Astrocyte of the spinal cord (primary cell): Measurements from ENCODE around the gene POLR3E.
"Not testable (repeated sequence)": the region's sequence is repeated elsewhere in the genome, so short reads cannot be mapped to it uniquely, and the experiment has no call there.

ENCODE experiments used
- DNase-seq: peaks from one replicate; pipeline ENCODE4 v3.0.0; 2011; ENCODE audit warnings: low read depth, low spot score
- H3K4me3 ChIP-seq: 2 replicates; pipeline ENCODE4 v1.5.1; 2011; ENCODE audit warnings: low read depth, mild to moderate bottlenecking, low read length, moderate library complexity
- in situ Hi-C: cut with HindIII; loops from 2 replicates; pipeline ENCODE4 v1.10.0; 2017; ENCODE audit warnings: low sequenced_read_pairs
- TF ChIP-seq, protein P1 (sequence below): IDR thresholded peaks from 2 replicates; pipeline ENCODE4 v1.5.1; 2012; ENCODE audit warnings: low read depth, mild to moderate bottlenecking, low read length, inconsistent platforms

POLR3E gene

DNA sequence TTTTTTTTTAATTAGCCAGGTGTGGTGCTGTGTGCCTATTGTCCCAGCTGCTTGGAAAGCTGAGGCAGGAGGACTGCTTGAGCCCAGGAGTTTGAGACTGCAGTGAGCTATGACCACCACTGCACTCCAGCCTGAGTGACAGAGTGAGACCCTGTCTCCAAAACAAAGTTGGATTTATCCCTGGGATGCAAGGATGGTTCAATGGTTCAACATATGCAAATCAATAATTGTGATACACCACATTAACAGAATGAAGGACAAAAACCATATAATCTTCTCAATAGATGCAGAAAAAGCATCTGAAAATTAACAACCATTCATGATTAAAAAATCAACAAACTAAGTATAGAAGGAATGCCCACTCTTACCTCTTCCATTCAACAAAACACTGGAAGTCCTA, 43.7 kb downstream of the POLR3E start:
- DNase-seq, result no peak
- no peak overlapping the region for H3K4me3 ChIP-seq
- TF ChIP-seq, protein P1, sequence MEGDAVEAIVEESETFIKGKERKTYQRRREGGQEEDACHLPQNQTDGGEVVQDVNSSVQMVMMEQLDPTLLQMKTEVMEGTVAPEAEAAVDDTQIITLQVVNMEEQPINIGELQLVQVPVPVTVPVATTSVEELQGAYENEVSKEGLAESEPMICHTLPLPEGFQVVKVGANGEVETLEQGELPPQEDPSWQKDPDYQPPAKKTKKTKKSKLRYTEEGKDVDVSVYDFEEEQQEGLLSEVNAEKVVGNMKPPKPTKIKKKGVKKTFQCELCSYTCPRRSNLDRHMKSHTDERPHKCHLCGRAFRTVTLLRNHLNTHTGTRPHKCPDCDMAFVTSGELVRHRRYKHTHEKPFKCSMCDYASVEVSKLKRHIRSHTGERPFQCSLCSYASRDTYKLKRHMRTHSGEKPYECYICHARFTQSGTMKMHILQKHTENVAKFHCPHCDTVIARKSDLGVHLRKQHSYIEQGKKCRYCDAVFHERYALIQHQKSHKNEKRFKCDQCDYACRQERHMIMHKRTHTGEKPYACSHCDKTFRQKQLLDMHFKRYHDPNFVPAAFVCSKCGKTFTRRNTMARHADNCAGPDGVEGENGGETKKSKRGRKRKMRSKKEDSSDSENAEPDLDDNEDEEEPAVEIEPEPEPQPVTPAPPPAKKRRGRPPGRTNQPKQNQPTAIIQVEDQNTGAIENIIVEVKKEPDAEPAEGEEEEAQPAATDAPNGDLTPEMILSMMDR, result no peak
- in situ Hi-C loops, result no loop called here

DNA sequence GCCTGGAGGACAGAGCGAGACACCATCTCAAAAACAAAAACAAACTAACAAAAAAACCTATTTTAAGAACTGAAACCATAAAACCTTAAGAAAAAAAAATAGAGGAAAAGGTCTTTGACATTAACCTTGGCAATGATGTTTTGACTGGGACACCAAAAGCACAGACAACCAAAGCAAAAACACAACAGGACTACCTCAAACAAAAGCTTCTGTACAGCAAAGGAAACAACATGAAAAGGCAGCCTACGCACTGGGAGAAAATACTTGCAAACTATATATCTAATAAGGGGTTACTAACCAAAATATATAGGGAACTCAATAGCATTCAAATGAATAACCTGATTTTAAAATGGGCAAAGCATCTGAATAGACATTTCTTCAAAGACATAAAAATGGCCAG, 44.9 kb downstream of the POLR3E start:
- in situ Hi-C loops, result no loop called here
- TF ChIP-seq, protein P1, result no peak
- H3K4me3 ChIP-seq, result no peak overlapping the region
- DNase-seq, result no peak

DNA sequence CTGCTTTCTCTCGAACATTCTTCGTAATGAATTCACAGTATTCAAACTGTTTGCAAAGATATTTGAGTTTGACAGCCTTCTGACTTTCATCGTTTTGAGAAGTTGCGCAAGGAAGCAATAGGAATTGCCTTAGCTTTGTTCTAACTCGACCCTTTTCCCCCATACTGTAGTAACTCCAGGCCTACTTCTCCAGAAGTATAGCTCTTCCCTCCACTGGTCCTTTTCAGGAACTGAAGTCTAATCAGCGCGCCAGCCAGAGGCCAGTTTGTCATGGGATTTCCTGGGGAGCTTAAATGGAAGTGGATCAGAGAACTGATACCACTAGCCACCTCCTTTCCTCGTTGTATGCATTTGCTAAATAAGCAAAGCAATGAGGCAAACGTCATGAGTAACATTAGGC, 49.3 kb downstream of the POLR3E start:
- TF ChIP-seq, protein P1, result no peak
- no peak for DNase-seq
- no peak overlapping the region for H3K4me3 ChIP-seq
- in situ Hi-C loops, result no loop called here

DNA sequence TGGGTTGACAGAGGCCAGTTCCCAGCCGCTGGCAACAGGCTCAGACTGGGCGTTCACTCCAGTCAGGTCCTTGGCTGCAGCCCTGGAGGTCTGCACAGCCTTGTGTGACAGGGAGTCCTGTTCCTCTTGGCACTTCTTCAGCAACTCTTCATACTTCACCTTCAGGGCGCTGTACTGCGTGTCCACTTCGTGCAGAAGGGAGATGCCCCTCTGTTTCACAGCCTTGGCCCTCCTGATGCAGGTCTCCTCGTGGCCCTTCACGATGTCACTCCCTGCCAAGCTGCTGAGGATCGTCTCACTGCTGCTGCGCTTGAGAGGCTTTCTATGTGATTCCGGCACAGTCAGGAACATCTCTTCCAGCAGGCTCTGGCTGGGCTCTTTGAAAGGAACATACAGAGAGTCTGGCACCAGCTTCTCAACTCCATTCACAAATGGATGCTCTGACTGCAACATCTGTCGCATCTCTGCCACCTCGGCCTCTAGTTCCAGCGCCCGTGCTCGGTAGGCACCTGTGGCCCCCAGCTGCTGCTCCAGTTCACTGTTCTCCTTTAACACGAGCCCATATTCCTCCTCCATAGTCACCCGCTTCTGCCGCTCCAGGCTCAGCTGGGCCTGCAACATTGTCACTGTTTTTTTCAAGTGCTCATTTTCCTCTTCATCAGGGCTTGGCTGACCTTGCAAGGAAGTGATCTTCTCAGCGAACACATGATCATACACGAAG, 50.1 kb downstream of the POLR3E start:
- TF ChIP-seq, protein P1, result no peak
- H3K4me3 ChIP-seq, result no peak overlapping the region
- in situ Hi-C loops, result no loop called here
- no peak for DNase-seq

DNA sequence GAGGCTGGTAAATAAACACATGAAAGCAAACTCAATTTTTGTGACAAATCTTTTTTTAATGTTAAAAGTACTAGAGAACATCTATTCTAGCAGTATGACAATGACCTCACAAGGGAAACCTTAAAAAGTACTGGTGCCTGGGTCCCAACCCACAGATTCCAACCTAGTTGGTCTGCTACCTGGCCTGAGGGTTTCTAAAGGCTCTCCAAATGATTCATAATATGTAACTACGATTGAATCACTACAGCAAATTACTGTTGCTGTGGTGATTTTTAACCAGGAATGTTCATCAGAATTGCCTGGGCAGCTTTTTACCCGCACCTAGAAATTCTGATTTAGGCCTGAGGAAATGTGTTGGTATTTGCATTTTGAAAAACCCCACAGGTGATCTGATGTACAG, 51.1 kb downstream of the POLR3E start:
- no peak overlapping the region for H3K4me3 ChIP-seq
- TF ChIP-seq, protein P1, result no peak
- DNase-seq, result no peak
- in situ Hi-C loops, result no loop called here

DNA sequence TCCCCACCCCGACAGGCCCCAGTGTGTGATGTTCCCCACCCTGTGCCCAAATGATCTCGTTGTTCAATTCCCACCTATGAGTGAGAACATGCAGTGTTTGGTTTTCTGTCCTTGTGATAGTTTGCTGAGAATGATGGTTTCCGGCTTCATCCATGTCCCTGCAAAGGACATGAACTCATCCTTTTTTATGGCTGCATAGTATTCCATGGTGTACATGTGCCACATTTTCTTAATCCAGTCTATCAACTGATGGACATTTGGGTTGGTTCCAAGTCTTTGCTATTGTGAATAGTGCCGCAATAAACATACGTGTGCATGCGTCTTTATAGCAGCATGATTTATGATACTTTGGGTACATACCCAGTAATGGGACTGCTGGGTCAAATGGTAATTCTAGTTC, 53.8 kb downstream of the POLR3E start:
- DNase-seq, in situ Hi-C loops, H3K4me3 ChIP-seq: not testable (repeated sequence)

DNA sequence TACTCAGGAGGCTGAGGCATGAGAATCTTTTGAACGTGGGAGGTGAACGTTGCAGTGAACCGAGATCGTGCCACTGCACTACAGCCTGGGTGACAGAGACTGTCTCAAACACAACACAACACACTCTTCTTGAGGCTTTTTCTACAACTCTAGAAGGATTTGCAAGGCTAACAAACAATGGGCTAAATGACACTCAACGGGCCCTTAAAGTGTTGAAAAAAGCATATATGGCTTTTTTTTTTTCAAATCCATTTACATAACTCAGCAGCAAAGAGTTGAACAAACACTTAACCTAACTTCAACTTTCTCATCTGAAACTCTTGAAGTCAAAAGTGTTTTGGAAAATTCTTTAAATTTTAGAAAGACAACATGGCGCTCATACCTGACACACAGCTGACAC, 54.9 kb downstream of the POLR3E start:
- TF ChIP-seq, protein P1, result no peak
- in situ Hi-C loops, result no loop called here
- no peak for DNase-seq
- no peak overlapping the region for H3K4me3 ChIP-seq
